Sigmoid colon (tissue), 7 donors: Measurements from ENCODE around the gene KRT72. TPM values are rescaled to one million over a fixed set of nuclear protein-coding genes. Genes with fewer than 3 reads are reported as not detected.

Source experiments
- DNase-seq: peaks from one replicate; pipeline ENCODE4 v3.0.0-alpha.2; 2019
- H3K27ac ChIP-seq, 4 donors: fragments of 200-600 bp; sonication (generic); one replicate each; pipeline ENCODE4 v1.5.1; 2016 to 2019; ENCODE audit warnings: mild to moderate bottlenecking in 1 of 4
- H3K27me3 ChIP-seq, 3 donors: fragments of 200-600 bp; sonication (generic); one replicate each; pipeline ENCODE4 v1.5.1; 2019; ENCODE audit warnings: mild to moderate bottlenecking in 1 of 3
- H3K36me3 ChIP-seq, 4 donors: fragments of 200-600 bp; sonication (generic); one replicate each; pipeline ENCODE4 v1.5.1; 2016 to 2019
- H3K4me1 ChIP-seq, 4 donors: fragments of 200-600 bp; sonication (generic); one replicate each; pipeline ENCODE4 v1.5.1; 2017 to 2019
- H3K4me3 ChIP-seq, 4 donors: fragments of 200-600 bp; sonication (generic); one replicate each; pipeline ENCODE4 v1.5.1; 2017 to 2019; ENCODE audit warnings: mild to moderate bottlenecking in 2 of 4, moderate library complexity in 1 of 4
- H3K9me3 ChIP-seq, 4 donors: fragments of 200-600 bp in 3 of 4; sonication (generic) in 3 of 4; one replicate each; pipeline versions ENCODE4 v1.5.1 to v1.6.1; 2013 to 2019
- EP300 ChIP-seq, 4 donors: sonication (generic); formaldehyde crosslinking; IDR thresholded peaks; one replicate each; pipeline ENCODE4 v1.6.1; 2017; ENCODE audit warnings: antibody characterized with exemption in 4 of 4
- POLR2A ChIP-seq, 2 donors: fragments of 450-650 bp; IDR thresholded peaks; one replicate each; pipeline ENCODE4 v1.6.1; 2016; ENCODE audit warnings: antibody characterized with exemption in 2 of 2, mild to moderate bottlenecking in 2 of 2, moderate library complexity in 2 of 2
- POLR2AphosphoS5 ChIP-seq, 4 donors: sonication (generic); formaldehyde crosslinking; IDR thresholded peaks; one replicate each; pipeline ENCODE4 v1.6.1; 2017; ENCODE audit warnings: antibody characterized with exemption in 4 of 4
- WGBS, 2 donors: extraction: QIAGEN DNeasy Blood & Tissue Kit; methylation state at CpG; one replicate each; pipeline ENCODE4 v1.1.7; 2013; 5-methylcytosine and 5-hydroxymethylcytosine counted together
- intact Hi-C: fragments of 100-400 bp; cut with DNase I; formaldehyde crosslinking; loops from one replicate; pipeline ENCODE4 v1.15.1; 2023
- polyA plus RNA-seq, 3 donors: library from polyadenylated mRNA; stranded (reverse); fragments of 200-250 nt; gene quantifications; one replicate each; pipeline ENCODE4 v1.2.3, GENCODE V29; 2013
- total RNA-seq, 4 donors: library from RNA; depleted of rRNA; stranded (reverse); fragments of >200 nt; gene quantifications; one replicate each; pipeline ENCODE4 v1.1.0, GENCODE V29; 2016
- TF ChIP-seq, protein P1 (sequence below), 4 experiments: fragments of 450-650 bp in 3 of 4; fragments of 200-600 bp in 1 of 4; IDR thresholded peaks; one replicate each; pipeline ENCODE4 v1.5.1; 2016 to 2019; ENCODE audit warnings: antibody characterized with exemption in 4 of 4, mild to moderate bottlenecking in 3 of 4, moderate library complexity in 2 of 4
- donor health status: healthy with polysubstance abuse.
- donor health status: Bipolar disorder and iron deficiency.
- donor health status: healthy.

The KRT72 gene
- total and polyA plus RNA-seq, 7 donors, result 0.79 TPM; not detected in 6

GRCh38 chr12:52551216-52551865 is 49.9 kb downstream of the KRT72 start:
- DNase-seq, result no peak
- intact Hi-C loops, result no loop called here

DNA sequence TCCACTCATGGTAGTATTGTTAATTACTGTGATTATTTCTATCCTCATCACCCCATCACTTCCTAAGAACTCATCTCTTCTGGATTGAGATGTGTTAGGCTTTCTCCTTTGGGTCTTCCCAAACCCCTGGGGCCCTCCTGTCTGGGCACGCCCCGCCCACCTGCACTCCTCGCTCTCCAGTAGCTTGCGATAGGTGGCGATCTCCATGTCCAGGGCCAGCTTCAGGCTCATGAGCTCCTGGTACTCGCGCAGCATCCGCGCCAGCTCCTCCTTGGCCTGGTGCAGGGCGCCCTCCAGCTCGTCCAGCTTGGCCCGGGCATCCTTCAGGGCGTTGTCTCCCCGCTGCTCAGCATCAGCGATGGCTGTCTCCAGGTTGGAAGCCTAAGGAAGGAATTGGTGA is 55.1 kb downstream of the KRT72 start:
- WGBS, 2 donors, result 88 to 90% methylated on average over 15 of the region's 15 CpGs
- H3K4me3 ChIP-seq, result no peak overlapping the region
- H3K36me3 ChIP-seq, result no peaks in the 10 kb centered on the region
- H3K27me3 ChIP-seq, result no peaks in the 10 kb centered on the region
- no peak overlapping the region for H3K27ac ChIP-seq
- no peak for DNase-seq
- no peak for TF ChIP-seq EP300 (IDR thresholded peaks at IDR 0.05)
- TF ChIP-seq, protein P1, sequence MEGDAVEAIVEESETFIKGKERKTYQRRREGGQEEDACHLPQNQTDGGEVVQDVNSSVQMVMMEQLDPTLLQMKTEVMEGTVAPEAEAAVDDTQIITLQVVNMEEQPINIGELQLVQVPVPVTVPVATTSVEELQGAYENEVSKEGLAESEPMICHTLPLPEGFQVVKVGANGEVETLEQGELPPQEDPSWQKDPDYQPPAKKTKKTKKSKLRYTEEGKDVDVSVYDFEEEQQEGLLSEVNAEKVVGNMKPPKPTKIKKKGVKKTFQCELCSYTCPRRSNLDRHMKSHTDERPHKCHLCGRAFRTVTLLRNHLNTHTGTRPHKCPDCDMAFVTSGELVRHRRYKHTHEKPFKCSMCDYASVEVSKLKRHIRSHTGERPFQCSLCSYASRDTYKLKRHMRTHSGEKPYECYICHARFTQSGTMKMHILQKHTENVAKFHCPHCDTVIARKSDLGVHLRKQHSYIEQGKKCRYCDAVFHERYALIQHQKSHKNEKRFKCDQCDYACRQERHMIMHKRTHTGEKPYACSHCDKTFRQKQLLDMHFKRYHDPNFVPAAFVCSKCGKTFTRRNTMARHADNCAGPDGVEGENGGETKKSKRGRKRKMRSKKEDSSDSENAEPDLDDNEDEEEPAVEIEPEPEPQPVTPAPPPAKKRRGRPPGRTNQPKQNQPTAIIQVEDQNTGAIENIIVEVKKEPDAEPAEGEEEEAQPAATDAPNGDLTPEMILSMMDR (IDR thresholded peaks at IDR 0.05), result no peak
- TF ChIP-seq POLR2A (IDR thresholded peaks at IDR 0.05), result no peak
- TF ChIP-seq POLR2AphosphoS5 (IDR thresholded peaks at IDR 0.05), result no peak
- intact Hi-C loops, result no loop called here
- no peaks in the 10 kb centered on the region for H3K4me1 ChIP-seq
- H3K9me3 ChIP-seq, result no peaks in the 10 kb centered on the region

More at GRCh38 chr12:52551216-52551865, 49.9 kb downstream of the KRT72 start:
- no peaks in the 10 kb centered on the region for H3K4me1 ChIP-seq
- TF ChIP-seq, protein P1 (IDR thresholded peaks at IDR 0.05), result no peak
- TF ChIP-seq POLR2AphosphoS5 (IDR thresholded peaks at IDR 0.05) (no peak), EP300 (IDR thresholded peaks at IDR 0.05) (no peak), POLR2A (IDR thresholded peaks at IDR 0.05) (no peak)
- H3K4me3 ChIP-seq, result no peak overlapping the region
- no peak overlapping the region for H3K27ac ChIP-seq
- no peaks in the 10 kb centered on the region for H3K36me3 ChIP-seq
- 52 to 65% methylated on average over 6 of the region's 6 CpGs for WGBS, 2 donors
- H3K27me3 ChIP-seq, result no peaks in the 10 kb centered on the region
- no peaks in the 10 kb centered on the region for H3K9me3 ChIP-seq

DNA sequence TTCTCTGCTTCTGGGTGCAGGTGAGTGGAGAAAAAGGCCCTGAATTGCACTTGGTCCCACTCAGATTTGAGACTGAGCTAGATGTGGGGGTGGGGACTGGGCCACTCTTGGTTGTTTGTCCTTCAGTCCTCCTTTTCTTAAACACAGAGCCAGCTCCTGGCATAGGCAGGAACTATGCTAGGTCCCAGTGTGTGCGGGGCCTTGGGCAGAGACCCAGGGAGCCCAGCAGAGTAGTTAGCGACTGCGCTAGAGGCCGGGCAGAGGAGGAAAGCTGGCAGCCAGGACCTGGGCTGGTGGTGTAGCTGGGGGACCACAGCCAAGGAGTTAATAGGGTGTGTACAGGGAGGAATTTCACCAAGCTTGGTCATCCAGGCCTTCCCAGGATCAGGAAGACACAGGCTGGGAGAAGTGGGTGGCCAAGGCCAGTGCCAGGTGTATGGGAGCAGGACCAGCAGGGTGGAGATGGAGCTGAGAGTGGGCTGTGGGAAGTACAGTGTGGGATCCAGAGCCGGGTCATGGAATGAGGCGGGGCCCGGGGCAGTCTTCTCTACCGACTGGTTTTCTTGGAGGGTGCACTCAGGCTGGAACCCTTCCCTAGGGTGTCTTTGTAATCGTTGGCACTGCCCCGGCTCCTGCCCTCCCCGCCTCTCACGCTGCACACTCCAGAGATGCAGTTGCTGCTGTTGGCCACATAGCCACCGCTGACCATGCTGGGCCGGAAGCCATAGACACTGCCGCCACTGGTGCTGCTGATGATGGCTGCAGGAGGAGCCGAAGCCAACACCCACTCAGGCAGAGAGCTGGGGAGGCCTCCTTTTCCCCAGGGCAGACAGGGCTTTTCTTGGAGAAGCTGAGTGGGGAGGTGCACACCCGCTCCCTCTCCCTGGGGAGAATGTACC is 57.0 kb downstream of the KRT72 start:
- WGBS, 2 donors, result 83 to 85% methylated on average over 17 of the region's 17 CpGs
- DNase-seq, result no peak
- H3K4me3 ChIP-seq, result no peak overlapping the region
- TF ChIP-seq POLR2A (IDR thresholded peaks at IDR 0.05) (no peak), POLR2AphosphoS5 (IDR thresholded peaks at IDR 0.05) (no peak), EP300 (IDR thresholded peaks at IDR 0.05) (no peak)
- TF ChIP-seq, protein P1 (IDR thresholded peaks at IDR 0.05), result no peak
- H3K9me3 ChIP-seq, result no peaks in the 10 kb centered on the region
- H3K36me3 ChIP-seq, result no peaks in the 10 kb centered on the region
- H3K27me3 ChIP-seq, result no peaks in the 10 kb centered on the region
- intact Hi-C loops, result no loop called here
- H3K4me1 ChIP-seq, result peaks cover 0 to 6% (median 6%) of the 10 kb centered on the region in 4 donors
- no peak overlapping the region for H3K27ac ChIP-seq

DNA sequence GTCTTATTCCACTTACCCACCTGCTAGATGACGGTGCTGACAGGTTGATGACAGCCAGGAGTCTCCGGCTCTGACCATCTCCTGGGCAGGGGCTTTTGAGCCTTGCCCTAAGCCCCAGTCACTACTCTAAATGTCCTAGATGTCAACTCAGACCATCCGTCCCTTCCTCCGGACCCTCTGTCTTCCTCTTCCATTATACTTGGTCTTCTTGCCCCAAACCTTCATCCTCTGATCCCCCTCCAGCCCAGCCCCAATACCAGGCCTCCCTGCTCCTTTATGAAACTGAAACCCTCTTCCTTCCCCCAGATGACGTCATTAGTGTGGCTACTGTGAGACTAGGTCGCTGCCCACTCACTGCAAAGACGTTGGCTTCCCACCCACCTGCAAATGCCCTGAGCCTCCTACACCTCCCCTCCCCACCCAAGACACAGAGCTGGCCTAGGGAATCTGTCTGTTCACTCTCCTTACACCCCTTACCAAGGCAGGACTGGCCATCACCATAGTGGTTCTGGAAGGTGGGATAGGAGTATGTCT is 58.4 kb downstream of the KRT72 start:
- WGBS, 2 donors, result 75 to 76% methylated on average over 7 of the region's 7 CpGs
- no peak overlapping the region for H3K27ac ChIP-seq
- DNase-seq, result no peak
- no peaks in the 10 kb centered on the region for H3K27me3 ChIP-seq
- H3K4me1 ChIP-seq, result peaks cover 0 to 13% (median 9%) of the 10 kb centered on the region in 4 donors
- intact Hi-C loops, result no loop called here
- no peak for TF ChIP-seq POLR2A (IDR thresholded peaks at IDR 0.05)
- TF ChIP-seq, protein P1 (IDR thresholded peaks at IDR 0.05), result no peak
- TF ChIP-seq EP300 (IDR thresholded peaks at IDR 0.05), result no peak
- TF ChIP-seq POLR2AphosphoS5 (IDR thresholded peaks at IDR 0.05), result no peak
- H3K36me3 ChIP-seq, result no peaks in the 10 kb centered on the region
- no peaks in the 10 kb centered on the region for H3K9me3 ChIP-seq
- no peak overlapping the region for H3K4me3 ChIP-seq
